ENCODE data around the gene NPAS3.
A peak's percentile ranks its signal among the peaks of the same experiment; 100 is the strongest.

NPAS3 gene

GRCh38 chr14:32938719-32939253, at the start of gene NPAS3:
NPAS3 (plus strand) TSS chr14:32938879.
- peak; percentile 69 for DNase-seq (ENCODE audit: low read depth, low spot score)

GRCh38 chr14:32896979-32897697, 41.5 kb upstream of the NPAS3 start:
- peak; percentile 55 for DNase-seq (ENCODE audit: low read depth, low spot score)

GRCh38 chr14:32897698-32898064, 41.0 kb upstream of the NPAS3 start:
- DNase-seq (ENCODE audit: low read depth, low spot score) = no peak

- DNase-seq (ENCODE audit: low read depth, low spot score) = no peak
Observed at GRCh38 chr14:32898876-32899275, 39.8 kb upstream of the NPAS3 start.

- DNase-seq (ENCODE audit: low read depth, low spot score) = no peak
Observed at GRCh38 chr14:32900547-32900946, 38.1 kb upstream of the NPAS3 start.

- no peak for DNase-seq (ENCODE audit: low read depth, low spot score)
Observed at GRCh38 chr14:32905013-32905412, 33.7 kb upstream of the NPAS3 start.

GRCh38 chr14:32906672-32907071, 32.0 kb upstream of the NPAS3 start:
- DNase-seq (ENCODE audit: low read depth, low spot score) = no peak

GRCh38 chr14:32908196-32909084, 30.2 kb upstream of the NPAS3 start:
- DNase-seq (ENCODE audit: low read depth, low spot score) = no peak

- peak; percentile 66 for DNase-seq (ENCODE audit: low read depth, low spot score)
Observed at GRCh38 chr14:32913725-32914124, 25.0 kb upstream of the NPAS3 start.

- DNase-seq (ENCODE audit: low read depth, low spot score) = no peak
Observed at GRCh38 chr14:32914391-32914790, 24.3 kb upstream of the NPAS3 start.

- DNase-seq (ENCODE audit: low read depth, low spot score) = no peak
Observed at GRCh38 chr14:32920696-32921276, 17.9 kb upstream of the NPAS3 start.

- peak; percentile 15 for DNase-seq (ENCODE audit: low read depth, low spot score)
Observed at GRCh38 chr14:32925439-32925838, 13.2 kb upstream of the NPAS3 start.

- no peak for DNase-seq (ENCODE audit: low read depth, low spot score)
Observed at GRCh38 chr14:32932302-32932913, 6.3 kb upstream of the NPAS3 start.

- no peak for DNase-seq (ENCODE audit: low read depth, low spot score)
Observed at GRCh38 chr14:32932914-32933628, 5.6 kb upstream of the NPAS3 start.

- DNase-seq (ENCODE audit: low read depth, low spot score) = peak; percentile 87
Observed at GRCh38 chr14:32933629-32934072, 5.0 kb upstream of the NPAS3 start.

- DNase-seq (ENCODE audit: low read depth, low spot score) = peak; percentile 81
Observed at GRCh38 chr14:32934073-32934880, 4.4 kb upstream of the NPAS3 start.

GRCh38 chr14:32934881-32935633, 3.6 kb upstream of the NPAS3 start:
- peak; percentile 60 for DNase-seq (ENCODE audit: low read depth, low spot score)

GRCh38 chr14:32939254-32940065, 781 bp downstream of the NPAS3 start:
- peak; percentile 95 for DNase-seq (ENCODE audit: low read depth, low spot score)
